NB4 (cell line): ENCODE measurements around the gene ANKRD42.

Experiments
- DNase-seq: peaks from one replicate; pipeline ENCODE4 v3.0.0; 2010; ENCODE audit warnings: low read depth
- H3K4me3 ChIP-seq: one replicate; pipeline ENCODE4 v1.5.1; 2011; ENCODE audit warnings: mild to moderate bottlenecking, low read depth, low read length, moderate library complexity
- CTCF ChIP-seq: IDR thresholded peaks from one replicate; pipeline ENCODE4 v1.5.1; 2012; ENCODE audit warnings: low read depth, low read length
- MAX ChIP-seq: IDR thresholded peaks from 2 replicates; pipeline ENCODE4 v1.6.1; 2011; ENCODE audit warnings: low read depth, low read length

Gene ANKRD42

GRCh38 chr11:83294208-83294607 is 100.7 kb downstream of the ANKRD42 start:
- no peak for TF ChIP-seq CTCF
- TF ChIP-seq MAX: no peak
- no peak for DNase-seq
- H3K4me3 ChIP-seq: no peak overlapping the region
